GM12865 (cell line): ENCODE measurements around the gene ARHGEF1.

Source experiments
- DNase-seq: peaks from one replicate; pipeline ENCODE4 v3.0.0; 2010; ENCODE audit warnings: low read depth
- H3K4me3 ChIP-seq: 2 replicates; pipeline ENCODE4 v1.5.1; 2011; ENCODE audit warnings: mild to moderate bottlenecking, low read depth, low read length, control low read depth
- CTCF ChIP-seq: IDR thresholded peaks from 2 replicates; pipeline ENCODE4 v1.5.1; 2011; ENCODE audit warnings: low read length, control low read depth, low read depth, inconsistent platforms; ENCODE audit not compliant: insufficient read depth; ENCODE audit errors: missing control alignments

The ARHGEF1 gene

GRCh38 chr19:41918095-41918494 lies 35.1 kb downstream of the ARHGEF1 start:
- no peak for DNase-seq
- TF ChIP-seq CTCF: no peak

GRCh38 chr19:41918653-41919244 lies 35.8 kb downstream of the ARHGEF1 start:
- no peak for DNase-seq
- H3K4me3 ChIP-seq: no peak overlapping the region
- TF ChIP-seq CTCF: no peak

More at GRCh38 chr19:41918095-41918494, 35.1 kb downstream of the ARHGEF1 start:
- H3K4me3 ChIP-seq: no peak overlapping the region

GRCh38 chr19:41919948-41920712 lies 37.1 kb downstream of the ARHGEF1 start:
- no peak overlapping the region for H3K4me3 ChIP-seq
- no peak for TF ChIP-seq CTCF
- DNase-seq: no peak

GRCh38 chr19:41920882-41921576 lies 38.0 kb downstream of the ARHGEF1 start:
- no peak overlapping the region for H3K4me3 ChIP-seq
- no peak for DNase-seq
- TF ChIP-seq CTCF: no peak

GRCh38 chr19:41921577-41922576 lies 38.9 kb downstream of the ARHGEF1 start:
- no peak for TF ChIP-seq CTCF
- no peak overlapping the region for H3K4me3 ChIP-seq
- no peak for DNase-seq

GRCh38 chr19:41922585-41922984 lies 39.6 kb downstream of the ARHGEF1 start:
- TF ChIP-seq CTCF: no peak
- H3K4me3 ChIP-seq: no peak overlapping the region
- DNase-seq: no peak
